Mesodermal cell (in vitro differentiated cells): ENCODE data around the gene RBBP8.

Experiments
- H3K27ac ChIP-seq: 2 replicates; pipeline ENCODE4 v1.7.0; 2013; ENCODE audit warnings: mild to moderate bottlenecking, low read depth, low read length, moderate library complexity; ENCODE audit not compliant: severe bottlenecking
- H3K36me3 ChIP-seq: 2 replicates; pipeline ENCODE4 v1.7.1; 2013; ENCODE audit warnings: mild to moderate bottlenecking, low read length, moderate library complexity; ENCODE audit not compliant: control insufficient read depth, insufficient read depth
- H3K4me1 ChIP-seq: one replicate; pipeline ENCODE4 v1.7.1; 2013; ENCODE audit warnings: mild to moderate bottlenecking, low read length; ENCODE audit not compliant: insufficient read depth, control insufficient read depth, poor library complexity, severe bottlenecking
- H3K4me3 ChIP-seq: 2 replicates; pipeline ENCODE4 v1.7.0; 2013; ENCODE audit warnings: low read length, control low read depth, mild to moderate bottlenecking; ENCODE audit not compliant: insufficient read depth, poor library complexity, severe bottlenecking; ENCODE audit errors: extremely low read depth
- H3K9me3 ChIP-seq: 2 replicates; pipeline ENCODE4 v1.7.1; 2013; ENCODE audit warnings: mild to moderate bottlenecking, low read length, moderate library complexity; ENCODE audit not compliant: control insufficient read depth
- WGBS, 2 experiments: methylation state at CpG; one replicate each; pipeline ENCODE4 v1.1.5; 2013; ENCODE audit warnings: missing lambda C conversion rate in 2 of 2; ENCODE audit not compliant: insufficient coverage in 2 of 2; 5-methylcytosine and 5-hydroxymethylcytosine counted together

RBBP8 gene

GRCh38 chr18:22988208-22988607, 55.1 kb downstream of the RBBP8 start:
- no peaks in the 10 kb centered on the region for H3K4me1 ChIP-seq
- peaks cover 39% of the 10 kb centered on the region for H3K36me3 ChIP-seq
- 81 to 96% methylated on average over 3 of the region's 3 CpGs for WGBS, 2 experiments
- H3K4me3 ChIP-seq = no peak overlapping the region
- no peaks in the 10 kb centered on the region for H3K9me3 ChIP-seq
- no peak overlapping the region for H3K27ac ChIP-seq

DNA sequence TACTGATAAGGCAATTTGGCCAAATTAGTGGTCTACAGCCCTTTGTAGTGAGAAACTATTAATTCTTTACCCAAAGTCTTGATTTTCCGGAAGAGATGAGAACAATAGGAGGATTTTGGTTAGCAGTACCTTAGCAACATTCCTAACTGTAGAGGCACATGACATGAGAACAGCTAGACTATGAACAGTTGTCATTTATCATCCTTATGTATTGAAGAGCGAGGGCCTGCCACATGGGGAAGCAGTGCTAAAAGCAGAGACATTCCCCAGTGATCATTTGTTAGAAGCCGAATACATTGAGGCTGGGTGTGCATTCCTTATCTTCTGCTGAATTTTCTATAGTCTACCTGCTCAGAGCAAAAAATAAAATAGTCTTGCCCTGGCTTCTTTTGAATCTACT, 65.2 kb downstream of the RBBP8 start:
- Histone ChIP-seq H3K9me3 (no peaks in the 10 kb centered on the region), H3K27ac (no peak overlapping the region), H3K4me3 (no peak overlapping the region), H3K4me1 (peaks cover 6% of the 10 kb centered on the region), H3K36me3 (peaks cover 14% of the 10 kb centered on the region)
- 91 to 100% methylated on average over 2 of the region's 3 CpGs for WGBS, 2 experiments

DNA sequence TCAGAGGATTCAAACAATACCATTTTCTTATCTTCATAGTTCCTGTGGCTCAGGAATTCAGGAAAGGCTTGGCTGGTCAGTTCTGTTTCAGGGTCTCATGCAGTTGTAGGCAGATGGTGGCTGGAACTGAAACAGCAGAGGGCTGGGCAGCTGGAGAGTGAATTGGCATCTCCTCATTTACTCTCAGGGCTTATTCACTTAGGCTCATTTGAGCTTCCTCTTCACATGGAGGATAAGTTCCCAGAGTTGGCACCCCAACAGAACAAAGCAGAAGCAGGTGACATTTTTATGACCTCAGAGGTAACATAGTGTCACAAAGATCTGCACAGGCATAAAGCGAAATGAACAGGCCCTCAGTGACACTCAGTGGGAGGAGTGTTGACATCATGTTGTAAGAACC, 66.1 kb downstream of the RBBP8 start:
- H3K4me3 ChIP-seq = no peak overlapping the region
- peak overlapping the region; percentile 7 for H3K27ac ChIP-seq
- no peaks in the 10 kb centered on the region for H3K9me3 ChIP-seq
- peaks cover 20% of the 10 kb centered on the region for H3K36me3 ChIP-seq
- H3K4me1 ChIP-seq = peaks cover 6% of the 10 kb centered on the region
- WGBS, 2 experiments = no CpG with 5 or more reads among the region's 1 CpG

DNA sequence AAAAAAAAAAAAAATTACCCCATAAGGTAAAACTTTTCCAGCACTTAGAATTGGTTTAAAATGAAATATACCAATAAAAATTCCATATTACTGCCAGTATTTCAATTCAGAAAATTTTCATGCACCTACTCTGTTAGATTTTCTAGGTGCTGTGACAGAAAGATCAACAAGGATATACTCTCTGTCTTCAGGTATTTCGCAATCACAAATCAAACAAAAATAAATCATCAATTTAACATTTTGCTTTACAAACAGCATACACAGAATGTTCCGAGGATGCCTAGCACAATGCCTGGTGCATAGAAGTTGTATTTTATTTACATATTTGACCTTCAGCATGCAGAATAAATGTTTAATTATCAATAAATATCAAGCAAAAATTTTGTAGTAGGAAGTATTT, 66.5 kb downstream of the RBBP8 start:
- no peak overlapping the region for H3K4me3 ChIP-seq
- 100% methylated on average over 1 of the region's 2 CpGs; no CpG with 5 or more reads in 1 of the 2 experiments for WGBS, 2 experiments
- no peaks in the 10 kb centered on the region for H3K9me3 ChIP-seq
- H3K27ac ChIP-seq = no peak overlapping the region
- peaks cover 6% of the 10 kb centered on the region for H3K4me1 ChIP-seq
- peaks cover 23% of the 10 kb centered on the region for H3K36me3 ChIP-seq

- Histone ChIP-seq H3K36me3 (peaks cover 31% of the 10 kb centered on the region), H3K4me1 (peaks cover 5% of the 10 kb centered on the region), H3K27ac (no peak overlapping the region), H3K4me3 (no peak overlapping the region), H3K9me3 (no peaks in the 10 kb centered on the region)
- WGBS, 2 experiments = 83% methylated on average over 1 of the region's 3 CpGs; no CpG with 5 or more reads in 1 of the 2 experiments
These were observed 70.2 kb downstream of the RBBP8 start for GRCh38 chr18:23003289-23003688.

DNA sequence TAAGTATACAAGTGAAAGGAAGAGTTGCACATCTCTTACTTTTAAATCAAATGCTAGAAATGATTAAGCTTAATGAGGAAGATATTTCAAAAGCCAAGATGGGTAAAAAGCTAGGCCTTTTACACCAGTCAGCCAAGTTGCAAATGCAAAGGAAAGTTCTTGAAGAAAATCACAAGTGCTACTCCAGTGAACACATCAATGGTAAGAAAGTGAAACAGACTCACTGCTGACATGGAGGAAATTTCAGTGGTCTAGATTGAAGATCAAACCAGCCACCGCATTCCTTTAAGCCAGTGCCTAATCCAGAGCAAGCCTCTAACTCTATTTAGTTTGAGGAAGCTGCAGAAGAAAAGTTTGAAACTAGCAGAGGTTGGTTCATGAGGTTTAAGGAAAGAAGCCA, 79.1 kb downstream of the RBBP8 start:
- Histone ChIP-seq H3K9me3 (no peaks in the 10 kb centered on the region), H3K4me1 (no peaks in the 10 kb centered on the region), H3K4me3 (no peak overlapping the region), H3K27ac (no peak overlapping the region), H3K36me3 (peaks cover 6% of the 10 kb centered on the region)
- WGBS, 2 experiments = 100% methylated on average over 1 of the region's 1 CpG; no CpG with 5 or more reads in 1 of the 2 experiments

DNA sequence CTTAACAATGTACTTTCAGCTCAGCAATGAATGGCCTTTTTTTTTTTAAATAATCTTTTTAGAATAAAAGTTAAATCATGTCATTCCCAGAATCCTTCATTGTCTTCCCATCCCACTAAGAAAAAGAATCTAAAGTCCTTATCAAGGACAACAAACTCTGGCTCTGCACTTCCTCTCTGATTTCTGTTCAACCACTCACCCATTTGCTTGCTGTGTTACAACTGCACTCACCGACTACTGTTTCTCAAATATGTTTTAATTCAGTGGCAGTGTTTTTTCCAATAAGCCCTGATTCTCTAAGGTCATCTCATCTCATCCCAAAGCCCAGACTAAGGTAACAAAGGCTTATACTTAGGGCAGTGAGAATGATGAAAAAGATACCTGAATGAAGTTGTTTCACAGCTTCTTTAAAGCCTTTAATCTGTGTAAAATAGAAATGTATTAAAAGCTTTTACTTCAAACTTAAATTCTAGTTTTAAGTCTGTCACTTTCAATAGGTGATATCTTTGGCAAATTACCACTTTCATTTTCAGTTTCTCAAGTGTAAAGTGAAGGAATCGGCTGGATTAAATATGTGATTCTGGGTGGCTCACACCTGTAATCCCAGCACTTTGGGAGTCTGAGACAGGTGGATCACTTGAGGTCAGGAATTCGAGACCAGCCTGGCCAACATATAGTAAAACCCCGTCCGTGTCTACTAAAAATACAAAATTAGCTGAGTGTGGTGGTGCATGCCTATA, 87.6 kb downstream of the RBBP8 start:
- H3K4me3 ChIP-seq = no peak overlapping the region
- H3K27ac ChIP-seq = no peak overlapping the region
- H3K4me1 ChIP-seq = no peaks in the 10 kb centered on the region
- H3K9me3 ChIP-seq = no peaks in the 10 kb centered on the region
- WGBS, 2 experiments = 93 to 98% methylated on average over 3 to 5 of the region's 5 CpGs
- H3K36me3 ChIP-seq = peaks cover 20% of the 10 kb centered on the region

DNA sequence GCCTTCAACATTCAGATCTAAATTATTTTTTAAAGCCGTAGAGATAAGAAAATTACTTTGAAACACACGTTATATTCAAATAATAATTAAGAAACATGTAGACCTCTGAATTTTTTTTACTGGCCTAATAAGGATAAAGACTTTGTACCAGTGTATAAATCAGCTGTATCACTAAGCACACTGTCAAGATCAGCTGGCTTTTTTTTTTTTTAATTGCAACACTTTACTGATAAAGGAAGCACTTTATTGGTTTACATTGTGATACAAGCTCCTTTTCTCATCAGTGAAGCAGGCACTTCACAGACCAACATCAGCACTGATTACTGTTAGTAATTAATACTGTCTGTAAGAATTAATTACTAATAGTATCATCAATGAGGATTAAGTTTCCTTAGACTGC, 88.5 kb downstream of the RBBP8 start:
- Histone ChIP-seq H3K36me3 (peaks cover 23% of the 10 kb centered on the region), H3K27ac (no peak overlapping the region), H3K4me3 (no peak overlapping the region), H3K4me1 (no peaks in the 10 kb centered on the region), H3K9me3 (no peaks in the 10 kb centered on the region)
- WGBS, 2 experiments = no CpG with 5 or more reads among the region's 2 CpGs

DNA sequence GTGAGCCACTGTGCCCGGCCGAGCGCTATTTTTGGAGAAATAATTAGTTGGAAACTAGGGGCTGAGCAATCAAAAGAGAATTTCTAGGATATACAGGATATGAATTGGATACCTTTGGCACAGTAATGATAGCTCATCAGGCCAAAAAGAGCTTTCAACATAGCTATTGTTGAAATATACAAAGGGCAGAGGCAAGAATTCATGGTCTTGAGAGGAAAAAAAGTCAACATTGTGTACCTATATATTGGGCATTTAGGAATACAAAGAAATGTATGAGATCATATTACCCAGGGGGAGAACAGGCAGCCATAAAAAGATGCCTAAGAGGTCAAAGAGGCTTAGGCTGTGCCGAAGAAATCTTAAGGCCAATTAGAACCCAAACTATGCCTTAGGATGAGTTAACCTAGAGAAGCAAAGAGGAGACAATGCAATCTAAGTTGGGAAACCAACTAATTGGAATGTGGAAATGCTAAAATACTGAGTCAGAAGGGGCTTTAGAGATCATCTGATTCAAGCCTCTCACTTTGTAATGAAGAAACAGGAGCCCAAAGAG, 99.0 kb downstream of the RBBP8 start:
- H3K27ac ChIP-seq = peak overlapping the region; percentile 58
- H3K4me3 ChIP-seq = no peak overlapping the region
- peaks cover 10% of the 10 kb centered on the region for H3K36me3 ChIP-seq
- 70 to 95% methylated on average over 3 to 4 of the region's 4 CpGs for WGBS, 2 experiments
- H3K4me1 ChIP-seq = peaks cover 10% of the 10 kb centered on the region
- no peaks in the 10 kb centered on the region for H3K9me3 ChIP-seq

GRCh38 chr18:23033056-23033455, 99.9 kb downstream of the RBBP8 start:
- H3K36me3 ChIP-seq = peaks cover 8% of the 10 kb centered on the region
- no peak overlapping the region for H3K27ac ChIP-seq
- H3K9me3 ChIP-seq = no peaks in the 10 kb centered on the region
- no peak overlapping the region for H3K4me3 ChIP-seq
- 96 to 100% methylated on average over 4 to 5 of the region's 5 CpGs for WGBS, 2 experiments
- H3K4me1 ChIP-seq = peaks cover 10% of the 10 kb centered on the region

GRCh38 chr18:23036660-23037201, 103.6 kb downstream of the RBBP8 start:
- H3K27ac ChIP-seq = no peak overlapping the region
- H3K4me3 ChIP-seq = no peak overlapping the region
- peaks cover 8% of the 10 kb centered on the region for H3K4me1 ChIP-seq
- WGBS, 2 experiments = 69 to 88% methylated on average over 1 to 2 of the region's 3 CpGs
- no peaks in the 10 kb centered on the region for H3K36me3 ChIP-seq
- H3K9me3 ChIP-seq = no peaks in the 10 kb centered on the region
